Measurements from ENCODE around the gene PRKCA. TPM values are rescaled to one million over a fixed set of nuclear protein-coding genes. Genes with fewer than 3 reads are reported as not detected.
"Not testable (repeated sequence)": the region's sequence is repeated elsewhere in the genome, so short reads cannot be mapped to it uniquely, and the experiment has no call there.

PRKCA gene
- total RNA-seq, 1 donor from 2014 or later = 112 TPM

GRCh38 chr17:66451188-66452149 is 149.1 kb downstream of the PRKCA start:
- intact Hi-C loops (cut with micrococcal nuclease) = no loop called here

GRCh38 chr17:66455060-66455459 is 152.6 kb downstream of the PRKCA start:
- intact Hi-C loops (cut with micrococcal nuclease) = no loop called here

GRCh38 chr17:66457499-66457898 is 155.1 kb downstream of the PRKCA start:
- intact Hi-C loops (cut with micrococcal nuclease) = not testable (repeated sequence)

- intact Hi-C loops (cut with micrococcal nuclease) = no loop called here
Observed at GRCh38 chr17:66458782-66459181, 156.4 kb downstream of the PRKCA start.

- intact Hi-C loops (cut with micrococcal nuclease) = no loop called here
Observed at GRCh38 chr17:66459811-66460270, 157.4 kb downstream of the PRKCA start.

- intact Hi-C loops (cut with micrococcal nuclease) = no loop called here
Observed at GRCh38 chr17:66460558-66460957, 158.1 kb downstream of the PRKCA start.

- intact Hi-C loops (cut with micrococcal nuclease) = no loop called here
Observed at GRCh38 chr17:66461343-66461995, 159.1 kb downstream of the PRKCA start.

- intact Hi-C loops (cut with micrococcal nuclease) = no loop called here
Observed at GRCh38 chr17:66462010-66462409, 159.6 kb downstream of the PRKCA start.

- intact Hi-C loops (cut with micrococcal nuclease) = loop anchor here (5.0 kb wide), 2 partner anchors 38 to 42 kb away; no protein-coding TSS in a partner anchor
Observed at GRCh38 chr17:66464921-66465320, 162.5 kb downstream of the PRKCA start.

- intact Hi-C loops (cut with micrococcal nuclease) = loop anchor here (5.0 kb wide), 2 partner anchors 38 to 42 kb away; no protein-coding TSS in a partner anchor
Observed at GRCh38 chr17:66465701-66466100, 163.3 kb downstream of the PRKCA start.

- intact Hi-C loops (cut with micrococcal nuclease) = loop anchor here (5.0 kb wide), 2 partner anchors 39 to 41 kb away; no protein-coding TSS in a partner anchor
Observed at GRCh38 chr17:66466106-66466820, 163.8 kb downstream of the PRKCA start.

- intact Hi-C loops (cut with micrococcal nuclease) = loop anchor here (5.0 kb wide), 2 partner anchors 40 kb away; no protein-coding TSS in a partner anchor
Observed at GRCh38 chr17:66466840-66467367, 164.5 kb downstream of the PRKCA start.

- intact Hi-C loops (cut with micrococcal nuclease) = loop anchor here (5.0 kb wide), 2 partner anchors 40 kb away; no protein-coding TSS in a partner anchor
Observed at GRCh38 chr17:66467766-66468165, 165.4 kb downstream of the PRKCA start.

GRCh38 chr17:66468241-66469087 is 166.1 kb downstream of the PRKCA start:
- intact Hi-C loops (cut with micrococcal nuclease) = loop anchor here (5.0 kb wide), 2 partner anchors 39 to 41 kb away; no protein-coding TSS in a partner anchor

- intact Hi-C loops (cut with micrococcal nuclease) = loop anchor here (5.0 kb wide), 2 partner anchors 38 to 42 kb away; no protein-coding TSS in a partner anchor
Observed at GRCh38 chr17:66469088-66469442, 166.7 kb downstream of the PRKCA start.

- intact Hi-C loops (cut with micrococcal nuclease) = loop anchor here (5.0 kb wide), 2 partner anchors 38 to 42 kb away; no protein-coding TSS in a partner anchor
Observed at GRCh38 chr17:66469461-66469860, 167.0 kb downstream of the PRKCA start.

GRCh38 chr17:66469890-66470289 is 167.5 kb downstream of the PRKCA start:
- intact Hi-C loops (cut with micrococcal nuclease) = loop anchor here (5.0 kb wide), 2 partner anchors 37 to 43 kb away; no protein-coding TSS in a partner anchor

GRCh38 chr17:66472123-66472522 is 169.7 kb downstream of the PRKCA start:
- intact Hi-C loops (cut with micrococcal nuclease) = no loop called here

- intact Hi-C loops (cut with micrococcal nuclease) = no loop called here
Observed at GRCh38 chr17:66474258-66474657, 171.8 kb downstream of the PRKCA start.

All from T-helper 2 cell treated with Interferon-gamma antibody and Interleukin-4, amounts not matched to agents 100 ng/mL and 5 ng/mL, for 36 hours (primary cell).